GM23338 (cell line): Measurements from ENCODE around the gene TTC31. TPM values are rescaled to one million over a fixed set of nuclear protein-coding genes. Genes with fewer than 3 reads are reported as not detected.

Source experiments
- ATAC-seq: fragments of 200-7000 bp; cut with Tn5 transposase; 3 replicates; pipeline ENCODE4 v1.9.1; 2020
- DNase-seq: peaks from one replicate; pipeline ENCODE4 v3.0.0-alpha.2; 2015; ENCODE audit warnings: low spot score
- H2AFZ ChIP-seq: fragments of 200-600 bp; sonication (generic); 2 replicates; pipeline ENCODE4 v1.8.0; 2016; ENCODE audit warnings: antibody characterized with exemption, mild to moderate bottlenecking, moderate library complexity
- H3F3A ChIP-seq: fragments of 200-600 bp; sonication (generic); replicated peaks from 2 replicates; pipeline ENCODE4 v1.8.0; 2017; ENCODE audit warnings: antibody characterized with exemption, mixed run types, low read depth
- H3K27ac ChIP-seq: fragments of 200-600 bp; sonication (generic); 2 replicates; pipeline ENCODE4 v1.6.1; 2016; ENCODE audit warnings: low read depth
- H3K27me3 ChIP-seq: fragments of 200-600 bp; sonication (generic); 2 replicates; pipeline ENCODE4 v1.8.0; 2016; ENCODE audit warnings: mild to moderate bottlenecking, mixed run types, moderate library complexity; ENCODE audit not compliant: insufficient read depth
- H3K36me3 ChIP-seq: fragments of 200-600 bp; sonication (generic); 2 replicates; pipeline ENCODE4 v1.8.0; 2016; ENCODE audit warnings: mild to moderate bottlenecking; ENCODE audit not compliant: insufficient read depth
- H3K4me1 ChIP-seq: fragments of 200-600 bp; sonication (generic); 2 replicates; pipeline ENCODE4 v1.8.0; 2016; ENCODE audit warnings: mild to moderate bottlenecking, moderate library complexity; ENCODE audit not compliant: insufficient read depth
- H3K4me2 ChIP-seq: fragments of 200-600 bp; sonication (generic); 2 replicates; pipeline ENCODE4 v1.7.1; 2017; ENCODE audit warnings: mixed run types
- H3K4me3 ChIP-seq: fragments of 200-600 bp; sonication (generic); 2 replicates; pipeline ENCODE4 v1.6.1; 2016; ENCODE audit warnings: mixed run types
- H3K79me2 ChIP-seq: fragments of 200-600 bp; sonication (generic); replicated peaks from 2 replicates; pipeline ENCODE4 v1.8.0; 2017; ENCODE audit warnings: mild to moderate bottlenecking; ENCODE audit not compliant: insufficient read depth
- H3K9me2 ChIP-seq: fragments of 200-600 bp; sonication (generic); 2 replicates; pipeline ENCODE4 v1.8.0; 2017; ENCODE audit not compliant: insufficient read depth
- H4K20me1 ChIP-seq: fragments of 200-600 bp; sonication (generic); replicated peaks from 2 replicates; pipeline ENCODE4 v1.8.0; 2017; ENCODE audit warnings: mild to moderate bottlenecking; ENCODE audit not compliant: insufficient read depth
- H3K27ac Mint-ChIP-seq: 2 replicates; pipeline ENCODE4 v1.8.0; 2020; ENCODE audit warnings: inconsistent platforms, mild to moderate bottlenecking, moderate library complexity, mixed read lengths
- H3K27me3 Mint-ChIP-seq: 3 replicates; pipeline ENCODE4 v1.8.0; 2022; ENCODE audit warnings: low read depth, mild to moderate bottlenecking, moderate library complexity, mixed read lengths, inconsistent platforms; ENCODE audit not compliant: insufficient read depth, poor library complexity
- H3K36me3 Mint-ChIP-seq: 3 replicates; pipeline ENCODE4 v1.8.0; 2021; ENCODE audit warnings: low read depth, mild to moderate bottlenecking, inconsistent platforms, moderate library complexity, mixed read lengths
- H3K4me1 Mint-ChIP-seq: 3 replicates; pipeline ENCODE4 v1.8.0; 2020; ENCODE audit warnings: mild to moderate bottlenecking, inconsistent platforms, mixed read lengths
- H3K4me3 Mint-ChIP-seq: 3 replicates; pipeline ENCODE4 v1.8.0; 2021; ENCODE audit warnings: moderate library complexity, mild to moderate bottlenecking, inconsistent platforms, mixed read lengths
- H3K9me3 Mint-ChIP-seq: 3 replicates; pipeline ENCODE4 v1.8.0; 2020; ENCODE audit warnings: moderate library complexity, mild to moderate bottlenecking, inconsistent platforms, mixed read lengths
- CREB1 ChIP-seq: fragments of 250-450 bp; sonication (Bioruptor Pico); IDR thresholded peaks from 2 replicates; pipeline ENCODE4 v1.5.0; 2020; ENCODE audit warnings: low read depth, mild to moderate bottlenecking, moderate library complexity
- ETS1 ChIP-seq: IDR thresholded peaks from 2 replicates; pipeline ENCODE4 v1.6.1; 2016; ENCODE audit warnings: antibody characterized with exemption
- EZH2 ChIP-seq: fragments of 200-600 bp; sonication (generic); IDR thresholded peaks from one replicate; pipeline ENCODE4 v1.8.0; 2017; ENCODE audit warnings: antibody characterized with exemption, mild to moderate bottlenecking, low read depth; ENCODE audit not compliant: unreplicated experiment
- EZH2phosphoT487 ChIP-seq: fragments of 200-600 bp; sonication (generic); IDR thresholded peaks from one replicate; pipeline ENCODE4 v1.8.1; 2018; ENCODE audit warnings: antibody characterized with exemption; ENCODE audit not compliant: unreplicated experiment
- JUNB ChIP-seq: IDR thresholded peaks from one replicate; pipeline ENCODE4 v1.6.1; 2016; ENCODE audit warnings: antibody characterized with exemption; ENCODE audit not compliant: unreplicated experiment
- NANOG ChIP-seq: IDR thresholded peaks from 2 replicates; pipeline ENCODE4 v1.6.1; 2016; ENCODE audit warnings: antibody characterized with exemption, borderline replicate concordance
- POLR2AphosphoS5 ChIP-seq: IDR thresholded peaks from 2 replicates; pipeline ENCODE4 v1.6.1; 2016; ENCODE audit warnings: antibody characterized with exemption, low read depth
- STAT1 ChIP-seq: IDR thresholded peaks from one replicate; pipeline ENCODE4 v1.6.1; 2016; ENCODE audit warnings: antibody characterized with exemption; ENCODE audit not compliant: unreplicated experiment
- ZNF114 ChIP-seq: fragments of 250-450 bp; sonication (Bioruptor Pico); IDR thresholded peaks from 2 replicates; pipeline ENCODE4 v1.5.0; 2020; ENCODE audit warnings: mild to moderate bottlenecking, moderate library complexity
- ZNF331 ChIP-seq: fragments of 250-450 bp; sonication (Bioruptor Pico); IDR thresholded peaks from 2 replicates; pipeline ENCODE4 v1.5.0; 2020; ENCODE audit warnings: low read depth, mild to moderate bottlenecking, moderate library complexity
- polyA plus RNA-seq: library from polyadenylated mRNA; unstranded; fragments of >200 nt; fragmentation: Nextera tagmentation; extraction: Ambion mirVana; gene quantifications from 2 replicates; pipeline ENCODE4 v1.2.1, GENCODE V29; 2016
- total RNA-seq: library from RNA; depleted of rRNA; stranded (reverse); fragments of >200 nt; shearing (Covaris generic); gene quantifications from 2 replicates; pipeline ENCODE4 v1.2.3, GENCODE V29; 2014
- TF ChIP-seq, protein P1 (sequence below): fragments of 250-450 bp; sonication (Bioruptor Pico); IDR thresholded peaks from 2 replicates; pipeline ENCODE4 v1.5.0; 2020; ENCODE audit warnings: mild to moderate bottlenecking, moderate library complexity
- TF ChIP-seq, protein P2 (sequence below), 2 experiments: fragments of 200-600 bp in 1 of 2; sonication (generic) in 1 of 2; conservative IDR thresholded peaks; 2 replicates each; pipeline versions ENCODE4 v1.5.1 to v1.6.1; 2016 to 2017; ENCODE audit warnings: antibody characterized with exemption in 2 of 2, low read depth in 2 of 2, mild to moderate bottlenecking in 2 of 2, moderate library complexity in 1 of 2

TTC31 gene
- total and polyA plus RNA-seq, 2 experiments from 2014 or later = 15.8 to 29.2 TPM

- TF ChIP-seq EZH2phosphoT487 (no peak), NANOG (no peak), POLR2AphosphoS5 (0 out of 2 replicates have a peak, but pooled peaks have one; percentile 13), ETS1 (no peak)
Measured at GRCh38 chr2:74461187-74462053, 21.5 kb upstream of the TTC31 start (continued).

DNA sequence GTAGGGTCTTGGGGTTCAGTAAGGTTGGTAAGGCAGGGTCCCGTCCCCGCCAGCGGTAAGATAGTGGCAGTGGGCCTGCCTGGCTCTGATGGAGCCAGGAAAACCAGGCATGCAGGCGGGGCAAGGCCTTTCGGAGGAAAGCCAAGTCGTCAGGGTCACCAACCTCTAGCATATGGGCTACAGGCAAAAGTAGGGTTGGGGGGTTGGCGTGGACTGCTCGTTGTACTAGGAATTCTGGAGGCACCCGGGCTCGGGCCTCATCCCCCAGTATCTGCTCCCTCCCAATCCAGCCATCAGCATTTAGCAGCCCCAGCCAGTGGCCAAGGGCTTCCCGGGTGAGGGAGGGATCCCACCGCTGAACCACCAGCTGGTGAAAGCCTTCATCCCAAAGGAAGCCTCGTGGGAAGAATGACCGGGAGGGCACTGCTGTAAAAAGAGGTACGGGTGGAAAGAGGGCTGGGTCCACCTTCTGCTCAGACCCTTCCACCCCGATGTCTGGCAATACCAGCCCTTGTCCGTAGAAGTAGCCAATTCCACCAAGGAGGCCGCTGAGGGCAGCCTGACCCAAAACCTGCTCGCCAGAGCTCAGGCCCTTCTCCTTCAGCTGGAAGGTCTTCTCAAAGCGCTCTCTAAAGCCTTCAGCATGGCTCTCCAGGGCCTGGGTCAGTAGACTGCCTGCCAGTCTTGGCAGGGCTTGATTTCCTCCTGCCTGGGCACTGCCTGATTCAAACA lies 20.7 kb upstream of the TTC31 start:
- ATAC-seq (no peak), DNase-seq (no peak)
- Mint-ChIP-seq H3K27me3 (peaks cover 21% of the 10 kb centered on the region), H3K4me3 (peak overlapping the region; percentile 40; the same call in 1 of the 3 replicates), H3K27ac (no peak overlapping the region), H3K9me3 (peaks cover 2% of the 10 kb centered on the region; the same call in 2 of the 3 replicates), H3K36me3 (peaks cover 17% of the 10 kb centered on the region), H3K4me1 (peaks cover 17% of the 10 kb centered on the region)
- Histone ChIP-seq H2AFZ (no peak overlapping the region), H3F3A (peaks cover 12% of the 10 kb centered on the region; the same call in 1 of the 2 replicates), H3K4me2 (no peak overlapping the region), H3K4me3 (no peak overlapping the region), H3K27me3 (no peaks in the 10 kb centered on the region), H3K4me1 (no peaks in the 10 kb centered on the region; the same call in 1 of the 2 replicates), H3K27ac (0 out of 2 replicates have a peak overlapping the region, but pooled peaks have one; percentile 32), H3K9me2 (no peaks in the 10 kb centered on the region), H3K79me2 (peaks cover 15% of the 10 kb centered on the region), H3K36me3 (no peaks in the 10 kb centered on the region; the same call in 1 of the 2 replicates), H4K20me1 (peaks cover 4% of the 10 kb centered on the region; the same call in 1 of the 2 replicates)
- no peak for TF ChIP-seq STAT1
- no peak for TF ChIP-seq ZNF331 (CRISPR knock-in tag)
- TF ChIP-seq NANOG = no peak
- no peak for TF ChIP-seq ZNF114
- TF ChIP-seq EZH2 = no peak
- TF ChIP-seq POLR2AphosphoS5 = no peak
- TF ChIP-seq, protein P1, sequence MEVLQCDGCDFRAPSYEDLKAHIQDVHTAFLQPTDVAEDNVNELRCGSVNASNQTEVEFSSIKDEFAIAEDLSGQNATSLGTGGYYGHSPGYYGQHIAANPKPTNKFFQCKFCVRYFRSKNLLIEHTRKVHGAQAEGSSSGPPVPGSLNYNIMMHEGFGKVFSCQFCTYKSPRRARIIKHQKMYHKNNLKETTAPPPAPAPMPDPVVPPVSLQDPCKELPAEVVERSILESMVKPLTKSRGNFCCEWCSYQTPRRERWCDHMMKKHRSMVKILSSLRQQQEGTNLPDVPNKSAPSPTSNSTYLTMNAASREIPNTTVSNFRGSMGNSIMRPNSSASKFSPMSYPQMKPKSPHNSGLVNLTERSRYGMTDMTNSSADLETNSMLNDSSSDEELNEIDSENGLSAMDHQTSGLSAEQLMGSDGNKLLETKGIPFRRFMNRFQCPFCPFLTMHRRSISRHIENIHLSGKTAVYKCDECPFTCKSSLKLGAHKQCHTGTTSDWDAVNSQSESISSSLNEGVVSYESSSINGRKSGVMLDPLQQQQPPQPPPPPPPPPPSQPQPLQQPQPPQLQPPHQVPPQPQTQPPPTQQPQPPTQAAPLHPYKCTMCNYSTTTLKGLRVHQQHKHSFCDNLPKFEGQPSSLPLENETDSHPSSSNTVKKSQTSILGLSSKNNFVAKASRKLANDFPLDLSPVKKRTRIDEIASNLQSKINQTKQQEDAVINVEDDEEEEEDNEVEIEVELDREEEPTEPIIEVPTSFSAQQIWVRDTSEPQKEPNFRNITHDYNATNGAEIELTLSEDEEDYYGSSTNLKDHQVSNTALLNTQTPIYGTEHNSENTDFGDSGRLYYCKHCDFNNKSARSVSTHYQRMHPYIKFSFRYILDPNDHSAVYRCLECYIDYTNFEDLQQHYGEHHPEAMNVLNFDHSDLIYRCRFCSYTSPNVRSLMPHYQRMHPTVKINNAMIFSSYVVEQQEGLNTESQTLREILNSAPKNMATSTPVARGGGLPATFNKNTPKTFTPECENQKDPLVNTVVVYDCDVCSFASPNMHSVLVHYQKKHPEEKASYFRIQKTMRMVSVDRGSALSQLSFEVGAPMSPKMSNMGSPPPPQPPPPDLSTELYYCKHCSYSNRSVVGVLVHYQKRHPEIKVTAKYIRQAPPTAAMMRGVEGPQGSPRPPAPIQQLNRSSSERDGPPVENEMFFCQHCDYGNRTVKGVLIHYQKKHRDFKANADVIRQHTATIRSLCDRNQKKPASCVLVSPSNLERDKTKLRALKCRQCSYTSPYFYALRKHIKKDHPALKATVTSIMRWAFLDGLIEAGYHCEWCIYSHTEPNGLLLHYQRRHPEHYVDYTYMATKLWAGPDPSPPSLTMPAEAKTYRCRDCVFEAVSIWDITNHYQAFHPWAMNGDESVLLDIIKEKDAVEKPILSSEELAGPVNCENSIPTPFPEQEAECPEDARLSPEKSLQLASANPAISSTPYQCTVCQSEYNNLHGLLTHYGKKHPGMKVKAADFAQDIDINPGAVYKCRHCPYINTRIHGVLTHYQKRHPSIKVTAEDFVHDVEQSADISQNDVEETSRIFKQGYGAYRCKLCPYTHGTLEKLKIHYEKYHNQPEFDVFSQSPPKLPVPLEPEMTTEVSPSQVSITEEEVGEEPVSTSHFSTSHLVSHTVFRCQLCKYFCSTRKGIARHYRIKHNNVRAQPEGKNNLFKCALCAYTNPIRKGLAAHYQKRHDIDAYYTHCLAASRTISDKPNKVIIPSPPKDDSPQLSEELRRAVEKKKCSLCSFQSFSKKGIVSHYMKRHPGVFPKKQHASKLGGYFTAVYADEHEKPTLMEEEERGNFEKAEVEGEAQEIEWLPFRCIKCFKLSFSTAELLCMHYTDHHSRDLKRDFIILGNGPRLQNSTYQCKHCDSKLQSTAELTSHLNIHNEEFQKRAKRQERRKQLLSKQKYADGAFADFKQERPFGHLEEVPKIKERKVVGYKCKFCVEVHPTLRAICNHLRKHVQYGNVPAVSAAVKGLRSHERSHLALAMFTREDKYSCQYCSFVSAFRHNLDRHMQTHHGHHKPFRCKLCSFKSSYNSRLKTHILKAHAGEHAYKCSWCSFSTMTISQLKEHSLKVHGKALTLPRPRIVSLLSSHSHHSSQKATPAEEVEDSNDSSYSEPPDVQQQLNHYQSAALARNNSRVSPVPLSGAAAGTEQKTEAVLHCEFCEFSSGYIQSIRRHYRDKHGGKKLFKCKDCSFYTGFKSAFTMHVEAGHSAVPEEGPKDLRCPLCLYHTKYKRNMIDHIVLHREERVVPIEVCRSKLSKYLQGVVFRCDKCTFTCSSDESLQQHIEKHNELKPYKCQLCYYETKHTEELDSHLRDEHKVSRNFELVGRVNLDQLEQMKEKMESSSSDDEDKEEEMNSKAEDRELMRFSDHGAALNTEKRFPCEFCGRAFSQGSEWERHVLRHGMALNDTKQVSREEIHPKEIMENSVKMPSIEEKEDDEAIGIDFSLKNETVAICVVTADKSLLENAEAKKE (CRISPR knock-in tag) = no peak
- TF ChIP-seq EZH2phosphoT487 = no peak
- TF ChIP-seq, protein P2, sequence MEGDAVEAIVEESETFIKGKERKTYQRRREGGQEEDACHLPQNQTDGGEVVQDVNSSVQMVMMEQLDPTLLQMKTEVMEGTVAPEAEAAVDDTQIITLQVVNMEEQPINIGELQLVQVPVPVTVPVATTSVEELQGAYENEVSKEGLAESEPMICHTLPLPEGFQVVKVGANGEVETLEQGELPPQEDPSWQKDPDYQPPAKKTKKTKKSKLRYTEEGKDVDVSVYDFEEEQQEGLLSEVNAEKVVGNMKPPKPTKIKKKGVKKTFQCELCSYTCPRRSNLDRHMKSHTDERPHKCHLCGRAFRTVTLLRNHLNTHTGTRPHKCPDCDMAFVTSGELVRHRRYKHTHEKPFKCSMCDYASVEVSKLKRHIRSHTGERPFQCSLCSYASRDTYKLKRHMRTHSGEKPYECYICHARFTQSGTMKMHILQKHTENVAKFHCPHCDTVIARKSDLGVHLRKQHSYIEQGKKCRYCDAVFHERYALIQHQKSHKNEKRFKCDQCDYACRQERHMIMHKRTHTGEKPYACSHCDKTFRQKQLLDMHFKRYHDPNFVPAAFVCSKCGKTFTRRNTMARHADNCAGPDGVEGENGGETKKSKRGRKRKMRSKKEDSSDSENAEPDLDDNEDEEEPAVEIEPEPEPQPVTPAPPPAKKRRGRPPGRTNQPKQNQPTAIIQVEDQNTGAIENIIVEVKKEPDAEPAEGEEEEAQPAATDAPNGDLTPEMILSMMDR (conservative IDR thresholded peaks at IDR 0.05; ENCODE audit: low read depth in 2 of 2) = no peak
- no peak for TF ChIP-seq CREB1
- TF ChIP-seq JUNB = no peak
